ENCODE measurements around the gene DACH2.

DNA sequence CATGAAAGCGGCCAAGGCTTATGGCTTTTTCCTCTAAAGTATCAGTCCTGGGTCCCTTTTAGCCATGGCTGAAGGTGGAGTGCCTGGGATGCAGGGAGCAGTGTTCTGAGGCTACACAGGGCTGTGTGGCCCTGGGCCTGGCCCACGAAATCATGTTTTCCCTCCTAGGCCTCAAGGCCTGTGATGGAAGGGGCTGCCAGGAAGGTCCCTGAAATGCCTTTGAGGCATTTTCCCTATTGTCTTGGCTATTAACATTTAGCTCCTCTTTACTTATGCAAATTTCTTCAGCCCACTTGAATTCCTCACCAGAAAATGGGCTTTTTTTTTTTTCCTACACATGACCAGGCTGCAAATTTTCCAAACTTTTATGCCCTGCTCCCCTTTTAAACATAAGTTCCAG lies 657.0 kb downstream of the DACH2 start:
- TF ChIP-seq POLR2AphosphoS5 (IDR thresholded peaks at IDR 0.05; ENCODE audit: low read depth, low read length) (no peak), SIN3A (IDR thresholded peaks at IDR 0.05; ENCODE audit: borderline replicate concordance, insufficient read depth, low read length) (no peak)
- TF ChIP-seq, protein P1, sequence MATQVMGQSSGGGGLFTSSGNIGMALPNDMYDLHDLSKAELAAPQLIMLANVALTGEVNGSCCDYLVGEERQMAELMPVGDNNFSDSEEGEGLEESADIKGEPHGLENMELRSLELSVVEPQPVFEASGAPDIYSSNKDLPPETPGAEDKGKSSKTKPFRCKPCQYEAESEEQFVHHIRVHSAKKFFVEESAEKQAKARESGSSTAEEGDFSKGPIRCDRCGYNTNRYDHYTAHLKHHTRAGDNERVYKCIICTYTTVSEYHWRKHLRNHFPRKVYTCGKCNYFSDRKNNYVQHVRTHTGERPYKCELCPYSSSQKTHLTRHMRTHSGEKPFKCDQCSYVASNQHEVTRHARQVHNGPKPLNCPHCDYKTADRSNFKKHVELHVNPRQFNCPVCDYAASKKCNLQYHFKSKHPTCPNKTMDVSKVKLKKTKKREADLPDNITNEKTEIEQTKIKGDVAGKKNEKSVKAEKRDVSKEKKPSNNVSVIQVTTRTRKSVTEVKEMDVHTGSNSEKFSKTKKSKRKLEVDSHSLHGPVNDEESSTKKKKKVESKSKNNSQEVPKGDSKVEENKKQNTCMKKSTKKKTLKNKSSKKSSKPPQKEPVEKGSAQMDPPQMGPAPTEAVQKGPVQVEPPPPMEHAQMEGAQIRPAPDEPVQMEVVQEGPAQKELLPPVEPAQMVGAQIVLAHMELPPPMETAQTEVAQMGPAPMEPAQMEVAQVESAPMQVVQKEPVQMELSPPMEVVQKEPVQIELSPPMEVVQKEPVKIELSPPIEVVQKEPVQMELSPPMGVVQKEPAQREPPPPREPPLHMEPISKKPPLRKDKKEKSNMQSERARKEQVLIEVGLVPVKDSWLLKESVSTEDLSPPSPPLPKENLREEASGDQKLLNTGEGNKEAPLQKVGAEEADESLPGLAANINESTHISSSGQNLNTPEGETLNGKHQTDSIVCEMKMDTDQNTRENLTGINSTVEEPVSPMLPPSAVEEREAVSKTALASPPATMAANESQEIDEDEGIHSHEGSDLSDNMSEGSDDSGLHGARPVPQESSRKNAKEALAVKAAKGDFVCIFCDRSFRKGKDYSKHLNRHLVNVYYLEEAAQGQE (IDR thresholded peaks at IDR 0.05; ENCODE audit: insufficient read depth in 1 of 2, low read depth in 2 of 2, low read length in 2 of 2) = no peak
